HL-60/S4 treated with retinoic acid at 250 ng/mL for 4 days and 3 days (cell line): ENCODE data around the gene MRPL28.
"Not testable (repeated sequence)": the region's sequence is repeated elsewhere in the genome, so short reads cannot be mapped to it uniquely, and the experiment has no call there.

Experiments
- in situ Hi-C: fragments of 300-500 bp; cut with MboI; formaldehyde crosslinking; loops from 2 replicates; pipeline ENCODE4 v1.7.0; 2022; ENCODE audit warnings: low sequenced_read_pairs

MRPL28 gene

GRCh38 chr16:341095-341973, 29.0 kb downstream of the MRPL28 start:
- in situ Hi-C loops: not testable (repeated sequence)

- in situ Hi-C loops: no loop called here
Observed at GRCh38 chr16:340370-341091, 29.8 kb downstream of the MRPL28 start.

GRCh38 chr16:339680-340079, 30.7 kb downstream of the MRPL28 start:
- in situ Hi-C loops: no loop called here

GRCh38 chr16:337975-338575, 32.3 kb downstream of the MRPL28 start:
- in situ Hi-C loops: no loop called here

- in situ Hi-C loops: no loop called here
Observed at GRCh38 chr16:337437-337836, 32.9 kb downstream of the MRPL28 start.

- in situ Hi-C loops: no loop called here
Observed at GRCh38 chr16:336269-336668, 34.1 kb downstream of the MRPL28 start.

GRCh38 chr16:334861-335632, 35.3 kb downstream of the MRPL28 start:
- in situ Hi-C loops: not testable (repeated sequence)

GRCh38 chr16:334164-334832, 36.0 kb downstream of the MRPL28 start:
- in situ Hi-C loops: not testable (repeated sequence)

- in situ Hi-C loops: no loop called here
Observed at GRCh38 chr16:333406-334094, 36.8 kb downstream of the MRPL28 start.

- in situ Hi-C loops: not testable (repeated sequence)
Observed at GRCh38 chr16:331181-331814, 39.0 kb downstream of the MRPL28 start.

- in situ Hi-C loops: no loop called here
Observed at GRCh38 chr16:330741-331140, 39.6 kb downstream of the MRPL28 start.

GRCh38 chr16:325375-326145, 44.8 kb downstream of the MRPL28 start:
- in situ Hi-C loops: no loop called here

- in situ Hi-C loops: no loop called here
Observed at GRCh38 chr16:324451-325334, 45.6 kb downstream of the MRPL28 start.

GRCh38 chr16:324201-324450, 46.2 kb downstream of the MRPL28 start:
- in situ Hi-C loops: no loop called here

- in situ Hi-C loops: no loop called here
Observed at GRCh38 chr16:322476-323143, 47.7 kb downstream of the MRPL28 start.

GRCh38 chr16:321532-321931, 48.8 kb downstream of the MRPL28 start:
- in situ Hi-C loops: no loop called here

- in situ Hi-C loops: no loop called here
Observed at GRCh38 chr16:320206-320605, 50.1 kb downstream of the MRPL28 start.
